ENCODE measurements around the gene CHRNG. TPM values are rescaled to one million over a fixed set of nuclear protein-coding genes. Genes with fewer than 3 reads are reported as not detected.
"Not testable (repeated sequence)": the region's sequence is repeated elsewhere in the genome, so short reads cannot be mapped to it uniquely, and the experiment has no call there.

The CHRNG gene
- total RNA-seq, 1 donor from 2014 or later: 35.5 TPM

- peak overlapping the region; percentile 88 to 95 (median 93) for H3K4me3 ChIP-seq (ENCODE audit: low read length in 3 of 3)
- H3K9ac ChIP-seq (ENCODE audit: low read depth in 1 of 3, low read length in 3 of 3): peak overlapping the region; percentile 91 to 95 (median 95)
- H3K9me3 ChIP-seq (ENCODE audit: control insufficient read depth in 3 of 3, low read length in 3 of 3): no peaks in the 10 kb centered on the region
- H3K4me1 ChIP-seq (ENCODE audit: control insufficient read depth in 3 of 3, insufficient read depth in 3 of 3, low read length in 3 of 3): peaks cover 19 to 63% (median 20%) of the 10 kb centered on the region in 3 donors
- H3K27ac ChIP-seq (ENCODE audit: low read depth, low read length): peak overlapping the region; percentile 97
- H3K27me3 ChIP-seq (ENCODE audit: control insufficient read depth in 3 of 3, insufficient read depth in 3 of 3, low read length in 3 of 3): no peaks in the 10 kb centered on the region
- peaks cover 3 to 22% (median 11%) of the 10 kb centered on the region in 3 donors for H3K36me3 ChIP-seq (ENCODE audit: control insufficient read depth in 3 of 3, insufficient read depth in 3 of 3, low read length in 3 of 3)
Observed at GRCh38 chr2:232551250-232551638, 11.8 kb downstream of the CHRNG start.

- no peaks in the 10 kb centered on the region for H3K9me3 ChIP-seq (ENCODE audit: control insufficient read depth in 3 of 3, low read length in 3 of 3)
- H3K4me1 ChIP-seq (ENCODE audit: control insufficient read depth in 3 of 3, insufficient read depth in 3 of 3, low read length in 3 of 3): peaks cover 19 to 62% (median 20%) of the 10 kb centered on the region in 3 donors
- H3K27ac ChIP-seq (ENCODE audit: low read depth, low read length): peak overlapping the region; percentile 97
- peaks cover 4 to 27% (median 11%) of the 10 kb centered on the region in 3 donors for H3K36me3 ChIP-seq (ENCODE audit: control insufficient read depth in 3 of 3, insufficient read depth in 3 of 3, low read length in 3 of 3)
- peak overlapping the region; percentile 28 to 95 (median 95) for H3K9ac ChIP-seq (ENCODE audit: low read depth in 1 of 3, low read length in 3 of 3)
- no peaks in the 10 kb centered on the region for H3K27me3 ChIP-seq (ENCODE audit: control insufficient read depth in 3 of 3, insufficient read depth in 3 of 3, low read length in 3 of 3)
- peak overlapping the region; percentile 88 to 95 (median 93) for H3K4me3 ChIP-seq (ENCODE audit: low read length in 3 of 3)
Observed at GRCh38 chr2:232551776-232552175, 12.3 kb downstream of the CHRNG start.

GRCh38 chr2:232556426-232556825 lies 16.9 kb downstream of the CHRNG start:
- peaks cover 10 to 42% (median 17%) of the 10 kb centered on the region in 3 donors for H3K4me1 ChIP-seq (ENCODE audit: control insufficient read depth in 3 of 3, insufficient read depth in 3 of 3, low read length in 3 of 3)
- no peaks in the 10 kb centered on the region for H3K27me3 ChIP-seq (ENCODE audit: control insufficient read depth in 3 of 3, insufficient read depth in 3 of 3, low read length in 3 of 3)
- H3K27ac ChIP-seq (ENCODE audit: low read depth, low read length): no peak overlapping the region
- H3K9ac ChIP-seq (ENCODE audit: low read depth in 1 of 3, low read length in 3 of 3): no peak overlapping the region
- no peak overlapping the region for H3K4me3 ChIP-seq (ENCODE audit: low read length in 3 of 3)
- H3K36me3 ChIP-seq (ENCODE audit: control insufficient read depth in 3 of 3, insufficient read depth in 3 of 3, low read length in 3 of 3): peaks cover 23 to 47% (median 35%) of the 10 kb centered on the region in 3 donors
- no peaks in the 10 kb centered on the region for H3K9me3 ChIP-seq (ENCODE audit: control insufficient read depth in 3 of 3, low read length in 3 of 3)

- no peaks in the 10 kb centered on the region for H3K9me3 ChIP-seq (ENCODE audit: control insufficient read depth in 3 of 3, low read length in 3 of 3)
- peaks cover 0 to 8% (median 0%) of the 10 kb centered on the region in 3 donors for H3K4me1 ChIP-seq (ENCODE audit: control insufficient read depth in 3 of 3, insufficient read depth in 3 of 3, low read length in 3 of 3)
- H3K27ac ChIP-seq (ENCODE audit: low read depth, low read length): no peak overlapping the region
- no peak overlapping the region for H3K4me3 ChIP-seq (ENCODE audit: low read length in 3 of 3)
- no peaks in the 10 kb centered on the region for H3K27me3 ChIP-seq (ENCODE audit: control insufficient read depth in 3 of 3, insufficient read depth in 3 of 3, low read length in 3 of 3)
- H3K9ac ChIP-seq (ENCODE audit: low read depth in 1 of 3, low read length in 3 of 3): no peak overlapping the region
- peaks cover 43 to 68% (median 64%) of the 10 kb centered on the region in 3 donors for H3K36me3 ChIP-seq (ENCODE audit: control insufficient read depth in 3 of 3, insufficient read depth in 3 of 3, low read length in 3 of 3)
Observed at GRCh38 chr2:232562515-232563151, 23.1 kb downstream of the CHRNG start.

GRCh38 chr2:232563580-232563979 lies 24.1 kb downstream of the CHRNG start:
- H3K9ac ChIP-seq (ENCODE audit: low read depth in 1 of 3, low read length in 3 of 3): no peak overlapping the region
- peaks cover 49 to 71% (median 69%) of the 10 kb centered on the region in 3 donors for H3K36me3 ChIP-seq (ENCODE audit: control insufficient read depth in 3 of 3, insufficient read depth in 3 of 3, low read length in 3 of 3)
- H3K4me3 ChIP-seq (ENCODE audit: low read length in 3 of 3): no peak overlapping the region
- no peaks in the 10 kb centered on the region for H3K9me3 ChIP-seq (ENCODE audit: control insufficient read depth in 3 of 3, low read length in 3 of 3)
- peaks cover 0 to 18% (median 0%) of the 10 kb centered on the region in 3 donors for H3K4me1 ChIP-seq (ENCODE audit: control insufficient read depth in 3 of 3, insufficient read depth in 3 of 3, low read length in 3 of 3)
- H3K27me3 ChIP-seq (ENCODE audit: control insufficient read depth in 3 of 3, insufficient read depth in 3 of 3, low read length in 3 of 3): no peaks in the 10 kb centered on the region
- H3K27ac ChIP-seq (ENCODE audit: low read depth, low read length): no peak overlapping the region

GRCh38 chr2:232567721-232568120 lies 28.2 kb downstream of the CHRNG start:
- no peak overlapping the region for H3K27ac ChIP-seq (ENCODE audit: low read depth, low read length)
- H3K4me1 ChIP-seq (ENCODE audit: control insufficient read depth in 3 of 3, insufficient read depth in 3 of 3, low read length in 3 of 3): peaks cover 10 to 50% (median 16%) of the 10 kb centered on the region in 3 donors
- peaks cover 48 to 67% (median 67%) of the 10 kb centered on the region in 3 donors for H3K36me3 ChIP-seq (ENCODE audit: control insufficient read depth in 3 of 3, insufficient read depth in 3 of 3, low read length in 3 of 3)
- H3K9me3 ChIP-seq (ENCODE audit: control insufficient read depth in 3 of 3, low read length in 3 of 3): no peaks in the 10 kb centered on the region
- no peak overlapping the region for H3K4me3 ChIP-seq (ENCODE audit: low read length in 3 of 3)
- H3K9ac ChIP-seq (ENCODE audit: low read depth in 1 of 3, low read length in 3 of 3): no peak overlapping the region
- H3K27me3 ChIP-seq (ENCODE audit: control insufficient read depth in 3 of 3, insufficient read depth in 3 of 3, low read length in 3 of 3): no peaks in the 10 kb centered on the region

- no peak overlapping the region for H3K9ac ChIP-seq (ENCODE audit: low read depth in 1 of 3, low read length in 3 of 3)
- peak overlapping the region; percentile 26 for H3K27ac ChIP-seq (ENCODE audit: low read depth, low read length)
- peaks cover 45 to 65% (median 63%) of the 10 kb centered on the region in 3 donors for H3K36me3 ChIP-seq (ENCODE audit: control insufficient read depth in 3 of 3, insufficient read depth in 3 of 3, low read length in 3 of 3)
- no peaks in the 10 kb centered on the region for H3K9me3 ChIP-seq (ENCODE audit: control insufficient read depth in 3 of 3, low read length in 3 of 3)
- no peaks in the 10 kb centered on the region for H3K27me3 ChIP-seq (ENCODE audit: control insufficient read depth in 3 of 3, insufficient read depth in 3 of 3, low read length in 3 of 3)
- peaks cover 13 to 50% (median 16%) of the 10 kb centered on the region in 3 donors for H3K4me1 ChIP-seq (ENCODE audit: control insufficient read depth in 3 of 3, insufficient read depth in 3 of 3, low read length in 3 of 3)
- no peak overlapping the region for H3K4me3 ChIP-seq (ENCODE audit: low read length in 3 of 3)
Observed at GRCh38 chr2:232568161-232568560, 28.7 kb downstream of the CHRNG start.

GRCh38 chr2:232569541-232569940 lies 30.0 kb downstream of the CHRNG start:
- no peak overlapping the region for H3K4me3 ChIP-seq (ENCODE audit: low read length in 3 of 3)
- no peaks in the 10 kb centered on the region for H3K27me3 ChIP-seq (ENCODE audit: control insufficient read depth in 3 of 3, insufficient read depth in 3 of 3, low read length in 3 of 3)
- peak overlapping the region in 1 of 3 donors; percentile 51 for H3K9ac ChIP-seq (ENCODE audit: low read depth in 1 of 3, low read length in 3 of 3)
- no peak overlapping the region for H3K27ac ChIP-seq (ENCODE audit: low read depth, low read length)
- no peaks in the 10 kb centered on the region for H3K9me3 ChIP-seq (ENCODE audit: control insufficient read depth in 3 of 3, low read length in 3 of 3)
- peaks cover 24 to 62% (median 27%) of the 10 kb centered on the region in 3 donors for H3K4me1 ChIP-seq (ENCODE audit: control insufficient read depth in 3 of 3, insufficient read depth in 3 of 3, low read length in 3 of 3)
- peaks cover 42 to 65% (median 55%) of the 10 kb centered on the region in 3 donors for H3K36me3 ChIP-seq (ENCODE audit: control insufficient read depth in 3 of 3, insufficient read depth in 3 of 3, low read length in 3 of 3)

- Histone ChIP-seq H3K27ac (ENCODE audit: low read depth, low read length) (peak overlapping the region; percentile 26), H3K36me3 (ENCODE audit: control insufficient read depth in 3 of 3, insufficient read depth in 3 of 3, low read length in 3 of 3) (peaks cover 41 to 58% (median 49%) of the 10 kb centered on the region in 3 donors), H3K4me1 (ENCODE audit: control insufficient read depth in 3 of 3, insufficient read depth in 3 of 3, low read length in 3 of 3) (peaks cover 30 to 71% (median 36%) of the 10 kb centered on the region in 3 donors)
- not testable (repeated sequence) for H3K9ac ChIP-seq (ENCODE audit: low read depth in 1 of 3, low read length in 3 of 3); H3K9me3 ChIP-seq (ENCODE audit: control insufficient read depth in 3 of 3, low read length in 3 of 3); H3K4me3 ChIP-seq (ENCODE audit: low read length in 3 of 3); H3K27me3 ChIP-seq (ENCODE audit: control insufficient read depth in 3 of 3, insufficient read depth in 3 of 3, low read length in 3 of 3)
Observed at GRCh38 chr2:232570481-232570880, 31.0 kb downstream of the CHRNG start.

- Histone ChIP-seq H3K4me1 (ENCODE audit: control insufficient read depth in 3 of 3, insufficient read depth in 3 of 3, low read length in 3 of 3) (peaks cover 30 to 70% (median 36%) of the 10 kb centered on the region in 3 donors), H3K27ac (ENCODE audit: low read depth, low read length) (peak overlapping the region; percentile 26), H3K9me3 (ENCODE audit: control insufficient read depth in 3 of 3, low read length in 3 of 3) (no peaks in the 10 kb centered on the region), H3K27me3 (ENCODE audit: control insufficient read depth in 3 of 3, insufficient read depth in 3 of 3, low read length in 3 of 3) (no peaks in the 10 kb centered on the region), H3K36me3 (ENCODE audit: control insufficient read depth in 3 of 3, insufficient read depth in 3 of 3, low read length in 3 of 3) (peaks cover 38 to 56% (median 45%) of the 10 kb centered on the region in 3 donors), H3K9ac (ENCODE audit: low read depth in 1 of 3, low read length in 3 of 3) (no peak overlapping the region), H3K4me3 (ENCODE audit: low read length in 3 of 3) (no peak overlapping the region)
Observed at GRCh38 chr2:232571026-232571474, 31.6 kb downstream of the CHRNG start.

Data from skeletal muscle tissue (tissue), 4 donors.